HG02973 (cell line): ENCODE measurements around the gene FGF19.

ENCODE experiments used
- ATAC-seq: cut with Tn5 transposase; IDR thresholded peaks from one replicate; pipeline ENCODE4 v1.9.1; 2021; ENCODE audit warnings: moderate library complexity; ENCODE audit not compliant: unreplicated experiment

The FGF19 gene

GRCh38 chr11:69703768-69704507, at the start of gene FGF19:
Gene FGF19, minus strand, starts transcription at chr11:69704022. Its CDS starts 146 bp downstream, at chr11:69703876.
- no peak for ATAC-seq

- ATAC-seq = no peak
Measured at GRCh38 chr11:69752890-69753289, 49.1 kb upstream of the FGF19 start.

GRCh38 chr11:69750875-69751597, 47.2 kb upstream of the FGF19 start:
- no peak for ATAC-seq

GRCh38 chr11:69750108-69750850, 46.5 kb upstream of the FGF19 start:
- no peak for ATAC-seq

- ATAC-seq = no peak
Measured at GRCh38 chr11:69748637-69749036, 44.8 kb upstream of the FGF19 start.

- ATAC-seq = no peak
Measured at GRCh38 chr11:69746752-69747742, 43.2 kb upstream of the FGF19 start.

- no peak for ATAC-seq
Measured at GRCh38 chr11:69746140-69746539, 42.3 kb upstream of the FGF19 start.

- no peak for ATAC-seq
Measured at GRCh38 chr11:69745201-69745600, 41.4 kb upstream of the FGF19 start.

- no peak for ATAC-seq
Measured at GRCh38 chr11:69744435-69744834, 40.6 kb upstream of the FGF19 start.

GRCh38 chr11:69734841-69735240, 31.0 kb upstream of the FGF19 start:
- no peak for ATAC-seq

- no peak for ATAC-seq
Measured at GRCh38 chr11:69734367-69734766, 30.5 kb upstream of the FGF19 start.

GRCh38 chr11:69732910-69733309, 29.1 kb upstream of the FGF19 start:
- ATAC-seq = no peak

- no peak for ATAC-seq
Measured at GRCh38 chr11:69731110-69731509, 27.3 kb upstream of the FGF19 start.

- no peak for ATAC-seq
Measured at GRCh38 chr11:69730500-69730899, 26.7 kb upstream of the FGF19 start.

GRCh38 chr11:69729252-69729651, 25.4 kb upstream of the FGF19 start:
- ATAC-seq = no peak

- no peak for ATAC-seq
Measured at GRCh38 chr11:69727266-69727665, 23.4 kb upstream of the FGF19 start.

GRCh38 chr11:69726481-69726880, 22.7 kb upstream of the FGF19 start:
- no peak for ATAC-seq

- no peak for ATAC-seq
Measured at GRCh38 chr11:69726019-69726418, 22.2 kb upstream of the FGF19 start.

GRCh38 chr11:69721745-69722144, 17.9 kb upstream of the FGF19 start:
- no peak for ATAC-seq

- ATAC-seq = no peak
Measured at GRCh38 chr11:69721106-69721505, 17.3 kb upstream of the FGF19 start.

GRCh38 chr11:69718912-69719311, 15.1 kb upstream of the FGF19 start:
- ATAC-seq = no peak
